GM18502 (cell line): ENCODE data around the gene C11orf91.
"Not testable (repeated sequence)": the region's sequence is repeated elsewhere in the genome, so short reads cannot be mapped to it uniquely, and the experiment has no call there.

ENCODE experiments used
- ATAC-seq: cut with Tn5 transposase; IDR thresholded peaks from one replicate; pipeline ENCODE4 v1.9.1; 2021; ENCODE audit warnings: mild to moderate bottlenecking; ENCODE audit not compliant: unreplicated experiment, poor library complexity

Gene C11orf91

DNA sequence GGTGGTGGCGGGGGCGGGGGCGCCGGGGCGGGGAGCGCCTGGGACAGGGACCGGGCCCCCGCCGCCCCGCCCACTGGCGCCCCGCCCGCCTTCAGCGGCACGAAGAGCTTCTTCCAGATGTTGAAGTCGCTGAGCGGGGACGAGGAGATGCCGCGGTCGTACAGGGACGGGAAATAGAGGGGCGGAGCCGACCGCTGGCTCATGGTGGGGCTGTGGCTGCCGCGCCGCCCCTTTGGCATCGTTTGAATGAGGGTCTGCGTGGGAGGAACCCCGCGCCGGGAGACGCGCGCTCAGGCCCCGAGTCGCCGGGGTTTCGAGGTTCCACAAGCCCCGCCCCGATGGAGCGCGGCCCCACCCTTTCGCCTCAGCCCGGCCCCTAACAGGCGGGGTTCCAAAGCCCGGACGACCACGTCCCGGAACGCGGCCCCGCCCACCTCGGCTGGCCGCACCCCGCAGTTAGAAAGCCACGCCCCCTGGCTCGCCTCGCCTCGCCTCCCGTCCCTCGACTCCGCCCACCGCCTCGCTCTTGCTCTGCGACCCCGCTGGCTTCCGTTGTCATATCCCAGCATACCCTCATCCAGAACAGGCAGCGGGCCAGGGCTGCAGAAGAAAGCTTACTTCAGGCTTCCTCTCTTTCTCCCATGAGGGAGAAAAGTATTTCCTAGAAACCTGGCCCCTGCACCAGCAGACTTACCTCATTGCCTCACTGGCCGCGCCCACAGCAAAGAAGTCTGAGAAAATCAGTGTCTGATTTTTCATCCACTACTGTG lies at the start of gene C11orf91:
TSS of gene C11orf91 (minus strand) at position 325 of the 770 bp plus-strand sequence. CDS start at position 239, 86 bp downstream.
- ATAC-seq, result peak; percentile 92

DNA sequence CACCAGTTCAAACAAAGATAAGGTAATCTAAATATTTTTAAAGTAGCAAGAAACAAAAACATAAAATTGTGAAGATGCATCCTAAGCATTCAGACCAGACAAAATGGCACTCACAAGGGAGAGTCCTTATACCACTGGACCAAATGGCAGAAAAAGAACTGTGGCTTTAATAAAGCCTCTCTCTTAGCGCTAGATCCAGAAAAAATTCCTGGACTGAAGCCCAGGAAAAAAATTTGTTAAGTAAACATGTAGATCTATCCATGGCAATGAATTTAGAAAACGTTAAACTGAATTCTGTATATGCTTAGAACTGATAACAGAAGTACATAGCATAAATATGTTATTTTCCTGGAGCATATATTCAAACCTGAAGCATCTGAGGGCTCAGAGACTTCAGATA lies 47.4 kb upstream of the C11orf91 start:
- no peak for ATAC-seq

GRCh38 chr11:33743291-33743690 lies 42.7 kb upstream of the C11orf91 start:
- ATAC-seq, result no peak

DNA sequence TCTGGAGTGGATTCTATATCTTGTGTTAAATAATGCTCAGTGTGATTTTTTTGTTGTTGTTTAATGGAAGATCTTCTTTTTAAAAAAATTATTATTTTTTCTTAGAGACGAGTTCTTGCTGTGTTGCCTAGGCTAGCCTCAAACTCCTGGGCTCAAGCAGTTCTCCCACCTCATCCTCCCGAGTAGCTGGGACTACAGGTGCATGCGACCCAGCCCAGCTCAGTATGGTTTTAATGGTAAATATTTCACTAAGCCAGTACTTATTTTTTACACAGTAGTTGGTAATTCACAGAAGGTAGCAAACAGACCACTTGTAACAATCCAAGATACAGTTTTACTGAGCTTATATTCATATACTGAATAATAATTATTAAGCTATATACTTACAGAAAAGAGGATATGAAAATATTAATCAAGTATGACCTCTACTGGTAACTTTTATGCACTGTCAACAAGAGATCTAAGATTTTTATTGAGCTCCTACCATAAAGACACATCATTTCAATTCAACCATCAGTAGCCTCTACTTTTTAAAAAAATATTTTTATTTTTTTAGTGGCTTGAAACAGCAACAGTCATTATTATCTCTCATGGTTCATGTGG lies 41.7 kb upstream of the C11orf91 start:
- no peak for ATAC-seq

DNA sequence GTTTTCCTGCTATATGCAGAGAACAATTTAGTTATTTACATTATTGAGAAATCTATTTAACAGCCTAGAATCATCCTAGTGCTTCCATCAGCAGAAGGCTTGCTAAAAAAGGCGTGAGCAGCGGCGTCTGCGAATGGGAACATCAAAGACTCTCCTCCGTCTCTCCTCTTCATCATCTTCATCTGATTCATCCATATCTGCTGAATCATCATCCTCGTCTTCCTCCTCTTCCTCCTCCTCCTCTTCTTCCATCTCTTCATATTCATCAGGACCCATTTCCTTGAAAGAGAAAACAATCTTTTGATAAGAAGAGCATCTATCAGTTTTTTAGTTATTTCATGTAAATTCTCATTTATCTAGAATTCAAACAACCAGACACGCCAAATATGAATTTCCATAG lies 41.2 kb upstream of the C11orf91 start:
- no peak for ATAC-seq

DNA sequence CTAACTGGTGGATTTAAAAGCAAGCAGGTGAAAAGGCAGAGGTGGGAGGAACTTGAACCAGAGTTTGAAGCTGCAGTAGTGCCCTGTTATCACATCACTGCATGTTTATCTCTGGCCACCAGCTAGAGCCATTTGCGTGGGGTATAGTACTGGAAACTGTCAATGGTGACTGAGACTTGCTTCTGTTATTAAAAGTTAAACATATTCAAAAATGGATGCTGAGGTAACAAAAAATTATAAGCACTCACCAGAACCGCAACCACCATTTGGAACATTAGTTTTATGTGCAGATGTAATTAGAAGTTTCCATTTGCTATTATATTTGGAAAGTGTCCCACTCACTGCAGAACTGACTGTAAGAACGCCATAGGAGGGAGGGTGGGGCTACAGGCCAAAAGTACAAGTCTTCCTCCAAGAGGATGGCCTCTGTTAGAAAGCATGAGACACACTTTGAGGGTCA lies 36.8 kb upstream of the C11orf91 start:
- no peak for ATAC-seq

DNA sequence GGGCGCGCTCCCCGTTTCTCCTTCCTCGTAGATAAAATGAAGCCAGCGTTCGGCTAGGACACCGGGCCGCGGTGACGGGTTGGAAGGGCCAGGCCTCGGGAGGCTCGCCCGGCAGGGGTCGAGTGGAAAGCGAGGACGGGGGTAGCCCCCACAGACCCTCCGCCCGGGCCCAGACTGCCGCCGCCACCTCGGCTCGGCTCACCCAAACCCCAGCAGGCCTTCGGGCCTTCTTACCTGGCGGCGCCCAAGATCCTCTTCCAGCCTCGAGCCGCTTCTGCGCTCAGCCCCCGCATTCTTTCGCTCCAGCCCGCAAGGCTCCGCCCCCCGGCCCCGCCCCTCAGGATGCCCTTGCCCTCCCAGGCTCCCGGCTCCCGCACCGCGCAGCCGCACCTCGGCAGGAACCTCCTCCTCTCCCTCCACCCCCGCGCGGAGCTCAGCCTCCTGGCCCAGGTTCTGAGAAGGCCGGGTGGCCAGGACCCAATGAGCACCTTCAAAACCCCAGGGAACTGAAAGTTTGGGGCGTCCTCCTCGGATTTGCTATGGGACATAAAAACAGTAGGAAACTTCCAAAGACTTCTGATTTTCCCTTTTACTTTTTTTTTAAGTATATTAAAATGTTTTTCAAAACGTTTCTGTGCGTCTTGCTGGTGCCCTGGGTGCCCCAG lies 35.7 kb upstream of the C11orf91 start, which contains the start of gene CD59:
TSS of gene CD59 (minus strand) at position 276 of the 665 bp plus-strand sequence. CDS start 13,978 bp downstream, outside the sequence.
- peak; percentile 74 for ATAC-seq

DNA sequence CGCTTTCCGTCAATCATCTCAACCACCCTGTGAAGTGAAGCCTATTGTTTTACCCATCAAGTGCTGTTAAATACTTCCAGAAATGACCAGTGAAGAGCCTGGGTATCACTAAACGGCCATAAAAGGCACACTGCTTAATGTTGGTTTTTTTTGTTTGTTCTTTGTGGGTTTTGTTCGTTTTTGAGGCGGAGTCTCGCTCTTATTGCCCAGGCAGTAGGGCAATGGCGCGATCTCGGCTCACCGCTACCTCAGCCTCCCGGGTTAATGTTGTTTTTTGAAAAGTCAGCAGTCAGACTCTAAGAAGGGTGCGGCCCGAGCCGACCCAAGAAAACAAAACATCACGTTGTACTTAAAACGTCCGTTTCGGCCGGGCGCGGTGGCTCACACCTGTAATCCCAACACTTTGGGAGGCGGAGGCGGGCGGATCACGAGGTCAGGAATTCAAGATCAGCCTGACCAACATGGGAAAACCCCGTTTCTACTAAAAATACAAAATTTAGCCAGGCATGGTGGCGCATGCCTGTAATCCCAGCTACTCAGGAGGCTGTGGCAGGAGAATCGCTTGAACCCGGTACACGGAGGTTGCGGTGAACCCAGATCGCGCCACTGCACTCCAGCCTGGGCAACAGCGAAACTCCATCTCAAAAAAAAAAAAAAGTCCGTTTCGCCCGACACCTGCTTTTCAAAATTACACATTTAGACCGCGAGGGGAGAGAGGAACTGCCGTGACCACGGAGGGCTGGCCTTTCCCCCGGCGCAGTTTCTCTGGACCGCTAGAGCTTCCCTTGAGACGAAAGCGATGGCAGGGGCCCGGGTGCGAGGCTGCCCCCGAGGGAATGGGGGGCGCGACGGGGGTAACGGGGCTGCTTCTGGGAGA lies 34.9 kb upstream of the C11orf91 start:
- ATAC-seq, result peak; percentile 56

GRCh38 chr11:33734441-33735270 lies 34.0 kb upstream of the C11orf91 start:
- no peak for ATAC-seq

DNA sequence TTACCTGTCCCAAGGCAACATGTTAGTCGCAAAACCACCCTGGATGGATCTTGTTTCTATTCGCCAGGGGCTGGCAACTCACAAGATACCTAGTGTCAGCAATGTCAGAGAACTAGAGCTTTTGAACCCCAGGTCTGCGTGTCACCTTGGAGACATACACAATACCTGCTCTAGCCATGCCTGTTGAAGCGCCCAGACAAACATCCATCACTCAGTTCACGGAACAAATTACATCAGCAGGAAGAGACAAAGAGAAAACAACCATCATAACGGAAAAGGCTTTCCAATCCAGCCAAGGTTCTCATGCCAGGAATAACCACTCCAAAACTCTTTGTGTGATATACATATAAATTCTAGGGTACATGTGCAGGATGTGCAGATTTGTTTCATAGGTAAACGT lies 33.4 kb upstream of the C11orf91 start:
- no peak for ATAC-seq

- no peak for ATAC-seq
Observed at GRCh38 chr11:33731723-33732531, 31.3 kb upstream of the C11orf91 start.

GRCh38 chr11:33730716-33731115 lies 30.1 kb upstream of the C11orf91 start:
- ATAC-seq, result no peak

DNA sequence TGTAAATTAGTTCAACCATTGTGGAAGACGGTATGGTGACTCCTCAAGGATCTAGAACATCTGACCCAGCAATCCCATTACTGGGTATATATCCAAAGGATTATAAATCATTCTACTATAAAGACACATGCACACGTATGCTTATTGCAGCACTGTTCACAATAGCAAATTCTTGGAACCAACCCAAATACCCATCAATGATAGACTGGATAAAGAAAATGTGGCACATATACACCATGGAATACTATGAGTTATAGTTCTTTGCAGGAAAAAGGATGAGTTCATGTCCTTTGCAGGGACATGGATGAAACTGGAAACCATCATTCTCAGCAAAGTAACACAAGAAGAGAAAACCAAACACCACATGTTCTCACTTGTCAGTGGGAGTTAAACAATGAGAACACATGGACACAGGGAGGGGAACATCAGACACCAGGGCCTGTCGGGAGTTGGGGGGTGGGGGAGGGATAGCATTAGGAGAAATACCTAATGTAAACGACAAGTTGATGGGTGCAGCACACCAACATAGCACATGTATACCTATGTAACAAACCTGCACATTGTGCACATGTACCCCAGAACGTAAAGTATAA lies 28.5 kb upstream of the C11orf91 start:
- ATAC-seq, result not testable (repeated sequence)

- not testable (repeated sequence) for ATAC-seq
Observed at GRCh38 chr11:33727539-33727938, 26.9 kb upstream of the C11orf91 start.

- ATAC-seq, result no peak
Observed at GRCh38 chr11:33725496-33725895, 24.9 kb upstream of the C11orf91 start.

- no peak for ATAC-seq
Observed at GRCh38 chr11:33724644-33725035, 24.0 kb upstream of the C11orf91 start.

GRCh38 chr11:33723238-33723881 lies 22.7 kb upstream of the C11orf91 start:
- peak; percentile 35 for ATAC-seq
